HG02571 (cell line): Measurements from ENCODE around the gene CFAP100.

Source experiments
- ATAC-seq: cut with Tn5 transposase; IDR thresholded peaks from one replicate; pipeline ENCODE4 v1.9.1; 2021; ENCODE audit warnings: mild to moderate bottlenecking, moderate library complexity; ENCODE audit not compliant: unreplicated experiment

Gene CFAP100

DNA sequence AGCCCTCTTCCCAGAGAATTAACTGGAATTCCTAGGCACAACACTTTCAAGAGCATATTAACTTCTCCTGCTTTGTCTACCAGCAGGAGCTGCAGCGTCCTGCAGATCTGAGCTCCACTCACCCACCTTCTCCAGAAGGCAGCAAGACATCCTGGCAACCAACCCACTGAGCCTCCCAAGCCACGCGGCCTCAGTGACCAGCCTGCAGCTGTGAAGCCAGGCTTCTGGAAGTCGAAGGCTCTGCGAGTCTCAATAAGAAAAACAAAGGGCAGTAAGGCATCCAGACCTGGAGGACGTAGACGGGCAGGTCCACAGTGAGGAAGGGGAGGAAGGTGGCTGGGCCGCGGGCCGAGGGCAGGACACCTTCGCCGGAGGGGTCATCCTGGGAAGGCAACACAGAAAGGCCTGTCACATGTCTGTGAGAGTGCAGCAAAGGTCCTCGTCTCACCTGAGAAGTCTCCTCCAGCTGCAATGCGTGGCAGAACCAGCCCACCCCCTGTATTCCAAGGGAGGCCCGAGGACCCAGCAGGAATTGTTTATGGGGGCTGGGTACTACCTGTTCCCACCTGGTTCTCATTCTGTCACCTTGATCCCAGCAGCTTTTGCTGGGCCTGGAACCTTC lies 44.7 kb downstream of the CFAP100 start:
- no peak for ATAC-seq

DNA sequence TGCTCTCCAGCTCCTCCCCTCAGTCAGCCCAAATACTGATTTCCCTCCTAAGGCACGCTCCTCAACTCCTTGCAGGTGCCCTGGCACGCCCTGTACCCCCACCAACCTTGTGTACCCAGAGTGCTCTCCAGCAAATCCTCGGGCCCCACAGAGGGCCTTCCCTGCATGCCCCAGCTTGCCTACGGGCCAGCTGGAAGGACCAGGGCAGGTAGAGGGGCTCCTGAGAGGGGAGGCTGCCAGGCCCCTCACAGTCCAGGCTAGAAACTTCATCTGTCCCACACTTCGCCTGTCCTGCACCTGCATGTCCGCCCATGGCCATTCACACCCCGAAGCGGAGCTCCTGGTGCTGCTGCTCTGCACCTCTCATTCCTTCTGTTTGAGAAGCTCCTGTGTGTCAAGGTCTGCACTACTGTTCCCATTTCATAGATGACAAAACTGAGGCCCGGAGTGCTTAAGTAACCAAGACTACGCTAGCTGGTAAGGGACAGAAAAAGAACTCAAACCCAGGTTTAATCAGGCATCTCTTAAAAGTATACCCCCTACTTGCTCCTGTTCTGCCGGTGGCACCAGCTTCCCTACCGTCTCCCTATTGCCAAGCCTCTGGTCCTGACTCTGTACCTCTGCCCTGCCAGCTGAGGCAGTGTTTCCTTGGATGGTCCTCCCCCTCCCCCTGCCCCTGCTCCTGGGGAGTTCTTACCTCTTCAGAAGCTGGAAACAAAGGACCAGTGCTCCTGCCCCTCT lies 45.4 kb downstream of the CFAP100 start:
- ATAC-seq, result no peak

DNA sequence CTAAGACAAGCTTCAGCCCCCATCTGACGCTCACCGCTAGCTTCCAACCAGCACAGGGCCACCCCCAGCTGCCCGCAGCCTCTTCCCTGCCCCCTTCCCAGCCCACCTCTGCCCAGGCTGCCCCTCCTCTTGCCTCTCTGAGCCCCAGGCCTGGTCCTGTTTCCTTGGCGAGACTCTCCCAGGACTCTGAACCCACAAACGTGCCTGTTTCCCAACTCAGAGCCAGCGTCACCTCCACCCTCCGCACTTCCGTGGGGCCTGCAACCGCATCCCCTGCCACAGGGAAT lies 45.9 kb downstream of the CFAP100 start:
- ATAC-seq, result no peak

DNA sequence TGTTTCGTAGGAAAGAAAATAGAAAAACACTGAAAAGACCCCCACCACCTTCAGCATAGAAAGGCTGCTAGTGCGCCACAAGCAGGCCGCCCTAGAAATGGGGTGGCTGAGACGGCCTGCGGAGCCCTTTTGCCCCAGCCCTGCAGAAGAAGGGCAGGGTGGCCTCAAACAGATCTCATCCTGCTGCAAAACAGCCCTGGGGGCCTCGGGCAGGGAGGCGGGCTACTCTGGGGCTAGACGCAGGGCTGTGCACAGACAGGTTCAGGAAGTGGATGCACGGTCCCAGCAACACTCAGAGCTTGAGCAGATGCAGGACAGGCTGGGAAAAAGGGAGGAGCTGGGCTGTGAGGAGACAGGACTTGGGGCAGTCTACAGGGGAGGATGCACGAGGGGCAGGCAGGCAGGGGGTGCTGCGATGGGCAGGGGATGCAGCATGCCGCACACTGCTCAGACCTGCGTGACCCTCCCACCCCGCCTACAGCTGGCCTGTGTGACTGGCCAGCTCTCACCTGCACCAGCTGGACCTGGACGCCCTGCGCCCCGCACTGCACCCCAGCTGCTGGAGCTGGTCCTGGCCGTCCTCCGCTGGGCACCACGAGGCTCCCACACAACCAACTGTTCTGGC lies 46.7 kb downstream of the CFAP100 start:
- no peak for ATAC-seq

DNA sequence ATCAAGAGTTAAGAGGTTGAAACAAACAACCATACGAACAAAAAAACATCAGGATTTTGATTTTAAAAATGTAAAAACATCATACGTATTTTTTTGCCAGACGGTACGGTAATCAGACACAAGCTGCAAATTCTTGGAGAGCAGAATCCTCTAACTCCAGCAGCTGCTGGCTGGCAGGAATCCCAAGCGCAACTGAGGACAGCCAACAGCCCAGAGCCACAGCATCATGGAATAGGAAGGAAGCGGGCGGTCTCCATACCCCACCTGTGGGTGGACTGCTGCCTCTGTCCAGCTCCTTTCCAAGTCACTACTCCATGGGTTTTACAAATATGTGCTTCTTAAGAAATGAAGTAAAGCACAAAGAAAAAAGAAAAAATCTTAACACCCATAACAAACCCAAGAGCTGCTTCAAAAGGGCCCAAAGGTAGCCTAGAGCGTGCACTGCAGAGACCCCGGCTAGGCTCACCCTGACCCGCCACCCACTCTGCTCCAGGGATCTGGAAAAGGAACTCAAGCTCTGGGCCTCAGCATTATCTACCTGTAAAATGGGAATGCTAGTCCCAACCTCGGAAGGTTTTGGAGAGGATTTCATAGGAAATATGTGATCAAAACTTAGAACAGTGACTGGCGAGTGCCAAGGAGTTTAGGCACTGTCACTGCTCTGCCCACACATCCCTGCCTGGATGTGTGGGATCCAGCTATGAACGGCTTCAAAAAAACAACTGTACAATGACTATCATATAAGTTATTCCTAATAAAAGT lies 47.6 kb downstream of the CFAP100 start:
- ATAC-seq, result no peak

DNA sequence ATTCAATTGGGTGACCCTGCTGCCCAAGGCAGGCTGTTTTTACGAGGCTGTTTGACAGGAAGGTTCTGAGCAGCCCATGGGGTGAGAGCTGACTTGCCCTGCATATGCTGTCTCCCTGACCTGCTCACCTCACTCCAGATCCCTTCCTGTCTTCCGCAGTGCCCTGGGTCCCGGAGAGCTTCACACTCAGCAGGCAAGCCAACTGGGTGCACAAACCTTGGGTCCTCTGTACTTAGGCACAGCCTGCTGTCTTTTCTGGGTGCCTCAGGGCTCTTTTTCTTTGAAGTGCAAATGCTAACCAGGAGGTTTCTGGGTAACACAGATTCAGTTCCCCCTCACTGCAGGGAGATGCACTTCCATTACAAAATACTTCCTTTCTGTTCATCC lies 48.1 kb downstream of the CFAP100 start:
- ATAC-seq, result no peak

DNA sequence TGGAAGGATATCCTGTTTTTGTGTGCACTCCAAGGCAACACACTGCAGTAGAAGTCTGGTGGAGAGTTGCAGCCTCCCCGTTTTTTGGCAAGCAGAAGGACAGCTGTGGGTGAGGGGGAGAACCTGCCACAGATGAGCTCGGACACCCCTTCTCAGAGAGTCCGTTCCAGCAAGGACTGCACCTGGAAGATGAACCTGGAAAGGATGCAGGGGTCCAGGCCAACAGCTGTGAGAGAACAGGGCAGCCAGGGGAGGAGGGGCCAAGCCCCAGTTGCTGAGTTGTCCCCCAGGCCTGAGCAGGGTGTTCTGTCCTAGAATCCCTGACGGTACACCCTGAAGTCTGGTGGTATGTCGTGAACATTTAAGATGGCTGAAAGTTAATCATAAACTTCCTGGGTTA lies 50.8 kb downstream of the CFAP100 start:
- no peak for ATAC-seq

DNA sequence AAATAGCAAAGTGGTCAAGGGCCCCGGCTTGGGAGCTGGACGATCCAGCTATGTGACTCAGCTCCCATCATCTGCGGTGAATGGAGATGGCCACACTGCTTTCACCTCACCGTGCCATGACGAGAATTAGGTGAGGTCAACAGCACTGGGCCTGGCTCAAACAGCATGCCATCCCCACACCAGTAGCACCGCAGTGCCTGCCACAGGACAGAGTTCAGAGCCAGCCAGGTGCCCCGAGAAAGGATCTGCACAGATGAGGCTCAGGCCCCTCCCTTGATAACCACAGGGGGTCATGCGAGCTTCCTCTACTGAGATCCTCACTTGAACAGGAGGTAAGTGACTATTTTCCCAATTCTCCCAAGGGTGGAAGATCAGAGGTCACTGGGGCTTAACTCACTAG lies 51.6 kb downstream of the CFAP100 start:
- no peak for ATAC-seq

DNA sequence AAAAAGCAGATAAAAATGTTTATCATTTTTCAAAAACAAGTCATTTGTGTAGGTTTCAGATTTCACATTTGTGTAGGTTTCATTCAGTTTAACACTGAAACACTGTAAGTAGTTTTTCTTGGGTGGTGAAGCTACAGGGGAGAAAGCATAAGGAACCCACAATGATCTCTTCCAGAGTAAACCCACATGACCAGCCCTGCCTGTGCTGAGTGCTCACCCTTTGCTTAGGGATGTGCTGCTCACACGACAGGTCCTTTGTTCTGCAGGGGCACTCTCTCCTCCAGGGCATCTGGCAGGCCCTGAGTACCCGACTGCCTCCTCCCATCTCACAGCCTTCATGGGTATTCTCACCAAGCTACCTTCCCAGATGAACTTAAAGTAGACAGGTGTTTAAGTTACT lies 52.1 kb downstream of the CFAP100 start:
- no peak for ATAC-seq

DNA sequence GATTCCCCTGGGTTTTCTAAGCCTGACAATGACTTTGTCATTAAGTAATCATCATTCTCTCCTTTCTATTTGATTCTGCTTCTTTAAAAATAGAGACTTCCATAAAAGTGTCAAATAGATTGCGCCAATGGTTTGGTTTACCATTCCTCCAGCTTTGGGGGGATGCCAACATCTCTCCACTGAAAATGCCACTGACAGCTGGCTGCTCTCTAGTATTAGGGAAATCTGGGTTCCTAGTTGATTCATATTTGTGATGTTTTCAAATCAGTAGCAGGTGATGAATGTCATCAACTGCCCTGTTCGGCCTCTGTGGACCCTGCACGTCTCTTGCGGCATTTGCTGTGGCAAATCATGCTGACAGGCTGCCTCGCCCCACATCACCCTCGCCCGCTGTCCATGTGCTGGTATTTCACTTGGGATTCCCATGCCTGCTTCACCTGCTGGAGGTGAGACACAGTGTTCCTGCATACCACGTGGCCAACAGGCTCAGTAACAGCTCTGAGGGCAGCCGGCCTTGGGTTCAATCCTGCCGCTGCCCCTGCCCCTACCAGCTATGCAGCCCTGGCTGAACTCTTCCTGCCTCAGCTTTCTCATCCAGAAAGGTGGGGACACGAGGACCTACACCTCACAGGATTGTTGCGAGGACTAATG lies 52.9 kb downstream of the CFAP100 start:
- no peak for ATAC-seq

DNA sequence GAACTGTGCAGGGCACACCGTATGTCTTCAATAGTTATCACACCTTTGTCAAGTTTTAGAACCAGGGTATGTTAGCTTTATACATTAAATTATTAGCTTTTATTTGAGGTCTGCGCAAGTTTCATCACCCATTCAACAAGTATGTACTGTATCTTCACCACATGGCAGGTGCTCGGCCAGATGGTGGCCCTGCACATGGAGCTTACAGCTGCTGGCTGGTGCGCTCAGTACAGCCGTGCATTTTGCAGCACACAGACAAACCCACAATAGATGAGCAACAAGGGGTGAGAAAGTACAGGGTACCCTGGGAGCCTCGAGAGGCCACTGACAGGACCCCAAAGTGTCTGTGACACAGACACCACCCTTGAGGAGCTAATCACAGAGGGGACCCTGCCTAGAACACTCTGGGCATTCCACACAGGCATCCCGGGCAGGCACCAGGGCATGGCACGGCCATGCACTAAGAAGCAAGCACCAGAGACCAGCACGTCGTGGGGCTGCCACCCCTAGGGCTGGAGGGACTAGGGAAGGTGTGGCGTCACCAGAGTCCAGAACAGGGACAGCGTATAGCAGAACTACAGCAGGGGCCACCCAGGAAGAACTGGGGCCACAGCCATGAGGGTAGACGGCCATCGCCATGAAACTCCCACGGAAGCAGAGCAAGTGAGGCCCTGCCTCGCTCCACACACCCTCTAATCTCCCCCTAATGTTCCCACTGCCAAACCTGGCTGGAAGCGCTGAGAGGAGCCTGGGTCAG lies 53.6 kb downstream of the CFAP100 start:
- no peak for ATAC-seq

DNA sequence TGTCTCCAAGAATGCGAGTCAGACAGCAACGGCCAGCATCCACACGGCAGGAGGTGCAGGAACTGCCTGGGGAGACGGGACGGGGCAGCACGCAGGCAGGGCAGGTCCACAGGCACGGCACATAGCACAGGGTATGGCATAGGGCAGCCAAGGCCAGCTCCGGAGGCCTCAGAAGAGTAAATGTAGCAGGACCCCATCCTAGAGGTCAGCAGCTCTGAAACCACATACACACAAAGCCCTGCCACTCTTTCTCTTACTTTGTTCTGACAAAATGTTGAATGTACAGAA lies 54.1 kb downstream of the CFAP100 start:
- no peak for ATAC-seq

DNA sequence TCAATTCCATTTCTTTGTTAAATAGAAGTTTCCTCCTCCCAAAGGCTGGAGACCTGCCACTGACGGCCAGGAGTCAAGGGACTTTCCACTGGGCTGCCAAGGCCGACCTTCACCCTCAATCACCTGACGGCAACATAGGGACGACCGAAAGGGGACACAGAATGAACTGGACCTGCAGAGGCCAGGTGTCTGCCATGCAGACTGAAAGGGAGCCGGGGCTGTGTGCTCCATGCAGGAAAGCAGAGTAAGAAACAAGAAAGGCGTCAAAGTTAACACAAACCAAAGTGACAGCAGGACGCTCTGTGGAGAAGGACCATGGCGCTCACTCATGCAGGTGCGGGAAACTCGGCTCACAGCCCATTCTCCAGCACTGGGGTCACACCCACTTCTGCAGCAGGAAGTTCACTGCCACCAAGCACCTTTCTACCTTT lies 54.9 kb downstream of the CFAP100 start:
- ATAC-seq, result no peak

DNA sequence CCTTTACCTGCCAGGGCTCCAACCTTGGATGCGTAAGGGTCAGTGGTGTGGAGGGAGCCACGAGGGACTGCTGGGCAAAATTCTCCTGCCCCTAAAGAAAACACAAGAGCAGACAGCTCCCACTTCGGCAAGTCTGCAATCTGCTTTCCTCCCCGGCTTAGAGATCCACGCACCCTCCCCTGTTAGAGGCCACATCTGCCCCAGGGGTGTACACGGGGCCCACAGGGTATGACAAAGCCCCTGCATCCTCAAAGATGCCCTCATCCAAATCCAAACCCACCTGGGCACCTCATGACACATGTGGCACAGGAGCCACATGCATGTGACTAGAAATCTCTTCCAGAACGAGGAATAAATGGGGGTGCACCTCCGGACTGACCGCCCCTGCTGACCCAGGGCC lies 55.5 kb downstream of the CFAP100 start:
- no peak for ATAC-seq

DNA sequence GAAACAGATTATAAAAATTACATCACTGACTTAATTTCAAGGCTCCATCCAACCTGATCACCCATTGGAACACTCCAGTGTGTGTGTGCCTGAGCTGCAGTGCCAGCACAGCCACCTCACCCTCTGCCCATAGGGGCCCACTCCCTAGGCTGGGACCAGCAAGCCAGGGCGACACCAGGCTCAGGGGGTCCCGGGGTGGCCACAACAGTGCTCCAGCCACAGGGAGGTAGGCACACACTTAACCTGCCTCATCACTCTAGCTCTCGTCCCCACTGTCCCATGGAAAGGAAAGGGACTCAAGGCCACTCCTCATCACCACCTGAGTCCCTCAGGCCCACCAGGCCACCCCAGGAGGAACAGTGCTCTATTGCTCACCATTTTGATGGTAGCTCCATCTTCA lies 56.0 kb downstream of the CFAP100 start:
- ATAC-seq, result no peak

DNA sequence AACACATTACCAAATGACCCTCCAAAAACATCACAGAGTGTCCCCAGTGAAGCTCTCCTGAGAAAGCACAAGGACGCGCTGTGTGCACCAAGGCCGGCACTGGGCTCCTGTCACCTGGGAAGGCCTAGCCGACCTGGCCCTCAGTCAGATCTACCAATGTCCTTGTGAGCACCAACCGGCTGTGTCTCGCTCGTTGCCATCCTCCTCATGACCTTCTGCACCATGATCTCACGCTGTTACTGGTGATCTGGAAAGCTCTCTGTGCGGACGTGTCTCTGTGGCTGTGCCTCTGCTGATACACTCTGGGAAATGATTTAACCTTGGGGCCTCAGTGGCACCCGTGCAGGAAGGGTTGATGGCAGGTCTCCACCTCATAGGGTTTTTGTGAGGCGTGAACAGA lies 56.8 kb downstream of the CFAP100 start:
- ATAC-seq, result no peak

DNA sequence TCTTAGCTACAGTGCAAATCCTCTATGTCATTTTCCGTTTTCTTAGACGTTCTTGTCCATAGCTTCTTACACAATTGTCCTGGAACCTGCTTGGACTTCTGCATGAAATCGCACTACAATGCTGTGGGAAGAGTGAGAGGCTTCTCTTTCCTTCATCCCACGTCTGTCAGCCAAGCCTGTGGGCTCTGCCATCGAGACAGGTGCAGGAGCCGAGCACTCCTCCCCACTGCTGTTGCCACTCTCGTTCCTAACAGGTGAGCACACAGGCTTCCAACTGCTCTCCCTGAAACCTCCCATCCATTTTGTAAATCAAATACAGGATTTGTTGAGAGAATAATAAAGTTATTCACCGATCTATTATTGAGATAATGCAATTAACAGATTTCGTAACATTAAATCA lies 57.5 kb downstream of the CFAP100 start:
- no peak for ATAC-seq

DNA sequence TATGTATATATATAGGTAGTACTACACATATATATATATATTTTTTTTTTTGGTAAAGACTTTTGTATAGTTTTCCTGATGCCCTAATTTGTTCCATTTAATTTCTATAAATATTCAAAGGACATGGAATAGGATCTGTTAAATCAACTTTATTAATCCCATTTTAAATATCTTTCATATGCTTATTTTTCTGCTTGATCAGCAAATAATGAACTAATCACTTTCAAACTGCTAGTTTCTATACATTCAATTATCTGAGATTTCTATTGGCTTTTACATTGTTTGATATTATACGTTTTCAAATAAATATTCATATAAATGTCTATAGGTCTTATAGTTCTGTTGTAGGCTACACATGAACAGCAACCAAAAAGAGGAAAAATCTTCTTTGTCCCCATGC lies 59.3 kb downstream of the CFAP100 start:
- ATAC-seq, result no peak

DNA sequence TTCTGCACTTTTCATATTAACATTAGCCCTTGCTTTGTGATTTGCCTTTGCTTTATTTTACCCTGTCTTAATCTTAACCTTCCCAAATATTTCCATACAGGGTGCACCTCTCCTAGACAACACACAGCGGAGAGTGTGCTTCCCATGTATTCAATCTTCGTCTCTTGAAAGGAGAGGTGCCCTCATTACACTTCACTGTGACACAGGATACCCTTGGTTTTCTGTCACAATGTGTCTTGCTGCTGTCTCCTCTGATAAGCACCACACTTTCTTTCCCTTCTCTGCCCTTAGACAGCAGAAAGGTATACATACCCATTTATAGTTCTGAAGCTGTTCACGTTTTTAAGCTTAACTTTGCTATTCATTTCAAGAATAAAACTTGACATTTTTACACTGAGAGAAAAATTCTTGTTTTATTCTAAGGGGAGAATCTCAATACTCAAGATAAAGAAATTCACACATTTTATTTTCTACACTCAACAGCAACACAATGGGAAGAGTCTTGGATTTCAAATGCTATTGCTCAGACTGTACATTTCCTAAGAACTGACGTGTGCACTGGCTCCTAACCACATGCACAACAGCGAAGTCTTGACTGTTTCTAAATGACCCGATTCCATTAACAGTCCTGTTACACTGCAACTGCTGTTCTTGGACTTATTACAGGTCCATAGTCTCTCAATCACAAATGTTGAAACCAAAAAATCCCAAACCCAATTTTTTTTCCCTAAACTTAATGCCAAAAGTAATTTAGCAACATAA lies 59.9 kb downstream of the CFAP100 start:
- no peak for ATAC-seq

DNA sequence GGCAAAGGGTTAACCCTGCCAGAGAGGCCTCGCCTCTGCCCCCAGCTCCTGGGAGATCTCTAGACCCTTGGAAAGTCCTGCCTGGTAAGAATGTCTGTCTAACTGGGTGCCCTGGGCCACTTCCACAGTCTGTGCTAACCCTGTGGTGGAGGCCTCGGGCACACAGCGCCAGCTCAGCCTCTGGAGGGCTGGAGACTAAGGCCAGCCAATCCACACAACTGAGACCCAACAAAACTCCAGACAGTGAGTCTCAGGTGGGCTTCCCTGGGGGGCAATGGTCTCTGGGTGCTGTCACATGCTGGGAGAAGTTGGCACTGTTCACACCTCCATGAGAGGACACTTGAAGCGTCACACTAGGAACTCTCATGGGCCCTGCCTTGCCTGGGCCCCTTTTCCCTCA lies 61.5 kb downstream of the CFAP100 start:
- ATAC-seq, result no peak
